HepG2 (cell line): ENCODE data around the gene NT5C3B. TPM values are rescaled to one million over a fixed set of nuclear protein-coding genes. Genes with fewer than 3 reads are reported as not detected.

Source experiments
- EED ChIP-seq: sonication (generic); formaldehyde crosslinking; IDR thresholded peaks from 2 replicates; pipeline ENCODE4 v1.5.0; 2020; ENCODE audit warnings: mild to moderate bottlenecking, missing genetic modification reagents
- ELF1 ChIP-seq: sonication (generic); formaldehyde crosslinking; IDR thresholded peaks from 2 replicates; pipeline ENCODE4 v1.4.0; 2020; ENCODE audit warnings: missing genetic modification reagents
- GATAD2A ChIP-seq: IDR thresholded peaks from 2 replicates; pipeline ENCODE4 v1.6.1; 2016
- HIC2 ChIP-seq: sonication (generic); formaldehyde crosslinking; IDR thresholded peaks from 2 replicates; pipeline ENCODE4 v1.9.0; 2022; ENCODE audit warnings: low read depth, missing genetic modification reagents
- HOXA7 ChIP-seq: sonication (generic); formaldehyde crosslinking; IDR thresholded peaks from 2 replicates; pipeline ENCODE4 v1.8.1; 2022; ENCODE audit warnings: mild to moderate bottlenecking, missing genetic modification reagents, moderate library complexity
- HOXA9 ChIP-seq: sonication (generic); formaldehyde crosslinking; IDR thresholded peaks from 2 replicates; pipeline ENCODE4 v1.8.1; 2022; ENCODE audit warnings: missing genetic modification reagents, mild to moderate bottlenecking, moderate library complexity, borderline replicate concordance
- MTF1 ChIP-seq: sonication (generic); formaldehyde crosslinking; IDR thresholded peaks from 2 replicates; pipeline ENCODE4 v1.5.0; 2020; ENCODE audit warnings: missing genetic modification reagents
- MXI1 ChIP-seq: IDR thresholded peaks from 3 replicates; pipeline ENCODE4 v1.6.1; 2012; ENCODE audit warnings: low read depth, low read length, inconsistent platforms, borderline replicate concordance
- NFIC ChIP-seq: IDR thresholded peaks from 2 replicates; pipeline ENCODE4 v1.6.1; 2012; ENCODE audit warnings: mild to moderate bottlenecking, low read length, inconsistent platforms
- NR1H2 ChIP-seq: sonication (generic); formaldehyde crosslinking; IDR thresholded peaks from 2 replicates; pipeline ENCODE4 v1.8.1; 2022; ENCODE audit warnings: low read depth, missing genetic modification reagents, borderline replicate concordance
- RFXAP ChIP-seq: sonication (generic); formaldehyde crosslinking; IDR thresholded peaks from 2 replicates; pipeline ENCODE4 v1.4.0; 2020; ENCODE audit warnings: missing genetic modification reagents, borderline replicate concordance
- SIN3A ChIP-seq: IDR thresholded peaks from 2 replicates; pipeline ENCODE4 v1.6.1; 2011; ENCODE audit warnings: low read depth, mild to moderate bottlenecking, control low read depth, low read length, borderline replicate concordance
- STAT5B ChIP-seq: sonication (generic); formaldehyde crosslinking; IDR thresholded peaks from 2 replicates; pipeline ENCODE4 v1.4.0; 2020; ENCODE audit warnings: missing genetic modification reagents
- TCF7 ChIP-seq: sonication (generic); IDR thresholded peaks from 2 replicates; pipeline ENCODE4 v1.6.1; 2016; ENCODE audit warnings: antibody characterized with exemption, low read depth
- TP53 ChIP-seq: sonication (generic); formaldehyde crosslinking; conservative IDR thresholded peaks from 2 replicates; pipeline ENCODE4 v1.4.0; 2020; ENCODE audit warnings: missing genetic modification reagents
- ZGPAT ChIP-seq: IDR thresholded peaks from 2 replicates; pipeline ENCODE4 v1.6.1; 2016; ENCODE audit warnings: mild to moderate bottlenecking
- ZNF253 ChIP-seq: sonication (generic); formaldehyde crosslinking; IDR thresholded peaks from 2 replicates; pipeline ENCODE4 v1.8.0; 2022; ENCODE audit warnings: mild to moderate bottlenecking, missing genetic modification reagents, borderline replicate concordance
- ZNF362 ChIP-seq: sonication (generic); formaldehyde crosslinking; IDR thresholded peaks from 2 replicates; pipeline ENCODE4 v1.4.0; 2020; ENCODE audit warnings: missing genetic modification reagents, mild to moderate bottlenecking, borderline replicate concordance
- ZNF503 ChIP-seq: sonication (generic); formaldehyde crosslinking; IDR thresholded peaks from 2 replicates; pipeline ENCODE4 v1.4.0; 2020; ENCODE audit warnings: missing genetic modification reagents
- ZNF580 ChIP-seq: IDR thresholded peaks from 2 replicates; pipeline ENCODE4 v1.6.1; 2016; ENCODE audit warnings: low read depth, borderline replicate concordance
- ZNF737 ChIP-seq: sonication (generic); formaldehyde crosslinking; IDR thresholded peaks from 2 replicates; pipeline ENCODE4 v1.5.0; 2020; ENCODE audit warnings: missing genetic modification reagents, mild to moderate bottlenecking, borderline replicate concordance
- ZNF891 ChIP-seq: sonication (generic); formaldehyde crosslinking; IDR thresholded peaks from 2 replicates; pipeline ENCODE4 v1.5.0; 2020; ENCODE audit warnings: mild to moderate bottlenecking, missing genetic modification reagents
- polyA plus RNA-seq, 8 experiments: library from polyadenylated mRNA; depleted of rRNA in 3 of 8; stranded (reverse) in 7 of 8; unstranded in 1 of 8; fragments of >200 nt; fragmentation: Illumina TruSeq in 4 of 8; extraction: Trizol in 4 of 8; gene quantifications; 2 replicates each; pipeline versions ENCODE4 v1.2.1 to v1.2.3, GENCODE V29; 2011 to 2016; ENCODE audit warnings: low read depth in 4 of 8, missing spikeins in 1 of 8, mixed read lengths in 1 of 8; ENCODE audit not compliant: insufficient read depth in 1 of 8
- total RNA-seq, 5 experiments: library from RNA; depleted of rRNA; stranded (reverse); fragments of >200 nt; fragmentation: Illumina TruSeq; extraction: Trizol; gene quantifications; 2 replicates each; pipeline ENCODE4 v1.2.3, GENCODE V29; 2016; ENCODE audit warnings: low read depth in 1 of 5

Gene NT5C3B
- total and polyA plus RNA-seq, 2 of the 13 experiments (the other 11 are each of a cell fraction or from before 2014, with no cell fraction given): 104 to 126 TPM

- no peak; the same call in 1 of the 2 replicates for TF ChIP-seq ZNF503
- TF ChIP-seq GATAD2A (CRISPR knock-in tag): 0 out of 2 replicates have a peak, but pooled peaks have one; percentile 9
- no peak for TF ChIP-seq EED (CRISPR knock-in tag)
- peak; percentile 67; the same call in 1 of the 2 replicates for TF ChIP-seq ZNF891 (CRISPR knock-in tag)
- TF ChIP-seq ZNF253 (CRISPR knock-in tag): no peak
- no peak for TF ChIP-seq ZNF580 (CRISPR knock-in tag)
- no peak for TF ChIP-seq HOXA7 (CRISPR knock-in tag)
- peak; percentile 60; the same call in 1 of the 2 replicates for TF ChIP-seq SIN3A
- 0 out of 2 replicates have a peak, but pooled peaks have one; percentile 48 for TF ChIP-seq RFXAP (CRISPR knock-in tag)
- no peak for TF ChIP-seq MTF1
- TF ChIP-seq MXI1: peak; percentile 73; the same call in 1 of the 3 replicates
- TF ChIP-seq STAT5B (CRISPR knock-in tag): no peak
- TF ChIP-seq ZGPAT (CRISPR knock-in tag): peak; percentile 85
- TF ChIP-seq TP53: no peak
- TF ChIP-seq ELF1 (CRISPR knock-in tag): no peak
- no peak for TF ChIP-seq NR1H2
- no peak for TF ChIP-seq ZNF737 (CRISPR knock-in tag)
- TF ChIP-seq NFIC: no peak
- no peak for TF ChIP-seq TCF7
- TF ChIP-seq HOXA9 (CRISPR knock-in tag): no peak
- no peak for TF ChIP-seq HIC2
- no peak for TF ChIP-seq ZNF362 (CRISPR knock-in tag)
Measured at GRCh38 chr17:41786227-41787020, 49.6 kb downstream of the NT5C3B start, which contains the start of gene JUP (continued).
